Measurements from ENCODE around the gene PCDHGA10. TPM values are rescaled to one million over a fixed set of nuclear protein-coding genes. Genes with fewer than 3 reads are reported as not detected.

The PCDHGA10 gene
- total RNA-seq, 1 donor, result 9.4 TPM

Other genes with a start within 250 kb of the PCDHGA10 start
- 0.22 and 0.79 TPM in 2 replicates for gene PCDHB7, start 240.3 kb upstream of the PCDHGA10 start, total RNA-seq
- under 0.01 TPM in 1 of 2 replicates, not detected in the other for gene PCDHB8, start 235.2 kb upstream of the PCDHGA10 start, total RNA-seq
- under 0.01 and 0.11 TPM in 2 replicates for gene PCDHB16, start 230.6 kb upstream of the PCDHGA10 start, total RNA-seq
- gene PCDHB9, start 225.8 kb upstream of the PCDHGA10 start, total RNA-seq, result 0.54 TPM in 1 of 2 replicates, not detected in the other
- 0.39 TPM in 1 of 2 replicates, not detected in the other for gene PCDHB10, start 220.6 kb upstream of the PCDHGA10 start, total RNA-seq
- gene PCDHB11, start 213.4 kb upstream of the PCDHGA10 start, total RNA-seq, result 0.39 TPM in 1 of 2 replicates, not detected in the other
- gene PCDHB12, start 204.3 kb upstream of the PCDHGA10 start, total RNA-seq, result under 0.01 and 0.11 TPM in 2 replicates
- gene PCDHB13, start 199.1 kb upstream of the PCDHGA10 start, total RNA-seq, result 0.43 and 0.79 TPM in 2 replicates
- 0.22 and 1.2 TPM in 2 replicates for gene PCDHB14, start 189.6 kb upstream of the PCDHGA10 start, total RNA-seq
- gene PCDHB15, start 167.6 kb upstream of the PCDHGA10 start, total RNA-seq, result 0.11 and 0.39 TPM in 2 replicates
- gene SLC25A2, start 108.9 kb upstream of the PCDHGA10 start, total RNA-seq, result 0.22 and 0.39 TPM in 2 replicates
- gene TAF7, start 92.2 kb upstream of the PCDHGA10 start, total RNA-seq, result 49.9 and 60.9 TPM in 2 replicates
- gene PCDHGA1, start 82.5 kb upstream of the PCDHGA10 start, total RNA-seq, result 0.22 and 0.39 TPM in 2 replicates
- gene PCDHGA2, start 74.2 kb upstream of the PCDHGA10 start, total RNA-seq, result 0.43 and 1.2 TPM in 2 replicates
- 0.33 and 1.2 TPM in 2 replicates for gene PCDHGA3, start 69.2 kb upstream of the PCDHGA10 start, total RNA-seq
- 0.98 and 2.0 TPM in 2 replicates for gene PCDHGB1, start 62.9 kb upstream of the PCDHGA10 start, total RNA-seq
- gene PCDHGA4, start 58.0 kb upstream of the PCDHGA10 start, total RNA-seq, result 1.5 and 2.7 TPM in 2 replicates
- gene PCDHGB2, start 53.0 kb upstream of the PCDHGA10 start, total RNA-seq, result 0.33 and 2.4 TPM in 2 replicates
- 0.43 and 1.6 TPM in 2 replicates for gene PCDHGA5, start 48.8 kb upstream of the PCDHGA10 start, total RNA-seq
- gene PCDHGB3, start 42.7 kb upstream of the PCDHGA10 start, total RNA-seq, result 3.1 and 5.9 TPM in 2 replicates
- gene PCDHGA6, start 39.1 kb upstream of the PCDHGA10 start, total RNA-seq, result 2.6 and 3.9 TPM in 2 replicates
- 2.8 and 5.5 TPM in 2 replicates for gene PCDHGA7, start 30.2 kb upstream of the PCDHGA10 start, total RNA-seq
- gene PCDHGB4, start 25.3 kb upstream of the PCDHGA10 start, total RNA-seq, result 12.0 and 13.0 TPM in 2 replicates
- 1.2 and 3.5 TPM in 2 replicates for gene PCDHGA8, start 20.4 kb upstream of the PCDHGA10 start, total RNA-seq
- 13.7 and 15.4 TPM in 2 replicates for gene PCDHGB5, start 15.0 kb upstream of the PCDHGA10 start, total RNA-seq
- gene PCDHGA9, start 10.2 kb upstream of the PCDHGA10 start, total RNA-seq, result 4.3 and 5.7 TPM in 2 replicates
- 2.3 and 3.1 TPM in 2 replicates for gene PCDHGB6, start 5.0 kb upstream of the PCDHGA10 start, total RNA-seq
- gene PCDHGB7, start 4.7 kb downstream of the PCDHGA10 start, total RNA-seq, result 1.8 and 7.5 TPM in 2 replicates
- 6.2 and 9.0 TPM in 2 replicates for gene PCDHGA11, start 8.1 kb downstream of the PCDHGA10 start, total RNA-seq
- 6.7 and 8.2 TPM in 2 replicates for gene PCDHGA12, start 17.5 kb downstream of the PCDHGA10 start, total RNA-seq
- 9.4 and 10.3 TPM in 2 replicates for gene PCDHGC3, start 63.0 kb downstream of the PCDHGA10 start, total RNA-seq
- gene PCDHGC4, start 72.0 kb downstream of the PCDHGA10 start, total RNA-seq, result 0.54 and 2.4 TPM in 2 replicates
- 0.22 and 1.6 TPM in 2 replicates for gene PCDHGC5, start 76.1 kb downstream of the PCDHGA10 start, total RNA-seq
- gene DIAPH1, start 206.0 kb downstream of the PCDHGA10 start, total RNA-seq, result 34.2 and 47.4 TPM in 2 replicates
- gene HDAC3, start 223.9 kb downstream of the PCDHGA10 start, total RNA-seq, result 60.1 and 66.4 TPM in 2 replicates
- 7.5 and 9.7 TPM in 2 replicates for gene RELL2, start 224.0 kb downstream of the PCDHGA10 start, total RNA-seq
- gene FCHSD1, start 238.4 kb downstream of the PCDHGA10 start, total RNA-seq, result 43.6 and 62.1 TPM in 2 replicates

All from placental epithelial cell (primary cell).